Osteoblast (primary cell): ENCODE measurements around the gene HGS. TPM values are rescaled to one million over a fixed set of nuclear protein-coding genes. Genes with fewer than 3 reads are reported as not detected.

Source experiments
- DNase-seq: peaks from one replicate; pipeline ENCODE4 v3.0.0; 2011; ENCODE audit warnings: low spot score, mixed read lengths; ENCODE audit not compliant: insufficient read length; ENCODE audit errors: missing footprints
- H2AFZ ChIP-seq: 2 replicates; pipeline ENCODE4 v1.6.0; 2011; ENCODE audit warnings: mild to moderate bottlenecking, low read length
- H3K27ac ChIP-seq: 2 replicates; pipeline ENCODE4 v1.5.1; 2011; ENCODE audit warnings: mild to moderate bottlenecking, low read depth, low read length, moderate library complexity
- H3K27me3 ChIP-seq: 2 replicates; pipeline ENCODE4 v1.6.0; 2012; ENCODE audit warnings: mild to moderate bottlenecking, control low read depth, inconsistent platforms, low read length, moderate library complexity; ENCODE audit not compliant: insufficient read depth
- H3K36me3 ChIP-seq: 2 replicates; pipeline ENCODE4 v1.5.1; 2011; ENCODE audit warnings: mild to moderate bottlenecking, low read length, control low read depth, moderate library complexity; ENCODE audit not compliant: insufficient read depth
- H3K4me1 ChIP-seq: 2 replicates; pipeline ENCODE4 v1.5.1; 2011; ENCODE audit warnings: mild to moderate bottlenecking, low read length, control low read depth, moderate library complexity; ENCODE audit not compliant: insufficient read depth
- H3K4me2 ChIP-seq: 2 replicates; pipeline ENCODE4 v1.6.0; 2011; ENCODE audit warnings: mild to moderate bottlenecking, low read length; ENCODE audit not compliant: insufficient read depth
- H3K4me3 ChIP-seq: fragments of 200-600 bp; sonication (generic); 3 replicates; pipeline ENCODE4 v1.5.1; 2012; ENCODE audit warnings: mild to moderate bottlenecking, low read length, inconsistent platforms; ENCODE audit not compliant: insufficient read depth
- H3K79me2 ChIP-seq: 2 replicates; pipeline ENCODE4 v1.6.0; 2012; ENCODE audit warnings: mild to moderate bottlenecking, low read length, control low read depth, inconsistent platforms; ENCODE audit not compliant: insufficient read depth
- H3K9me3 ChIP-seq: 2 replicates; pipeline ENCODE4 v1.5.1; 2011; ENCODE audit warnings: low read depth, low read length, control low read depth
- H4K20me1 ChIP-seq: 2 replicates; pipeline ENCODE4 v1.6.0; 2012; ENCODE audit warnings: mild to moderate bottlenecking, low read length, control low read depth; ENCODE audit not compliant: insufficient read depth
- total RNA-seq: library from RNA; depleted of rRNA; stranded (reverse); fragments of >200 nt; gene quantifications from 2 replicates; pipeline ENCODE4 v1.2.3, GENCODE V29; 2012
- TF ChIP-seq, protein P1 (sequence below): IDR thresholded peaks from 2 replicates; pipeline ENCODE4 v1.5.1; 2011; ENCODE audit warnings: mild to moderate bottlenecking, low read depth, low read length, moderate library complexity; ENCODE audit errors: extremely low read depth

HGS gene
- total RNA-seq, 1 donor, result 110 TPM

DNA sequence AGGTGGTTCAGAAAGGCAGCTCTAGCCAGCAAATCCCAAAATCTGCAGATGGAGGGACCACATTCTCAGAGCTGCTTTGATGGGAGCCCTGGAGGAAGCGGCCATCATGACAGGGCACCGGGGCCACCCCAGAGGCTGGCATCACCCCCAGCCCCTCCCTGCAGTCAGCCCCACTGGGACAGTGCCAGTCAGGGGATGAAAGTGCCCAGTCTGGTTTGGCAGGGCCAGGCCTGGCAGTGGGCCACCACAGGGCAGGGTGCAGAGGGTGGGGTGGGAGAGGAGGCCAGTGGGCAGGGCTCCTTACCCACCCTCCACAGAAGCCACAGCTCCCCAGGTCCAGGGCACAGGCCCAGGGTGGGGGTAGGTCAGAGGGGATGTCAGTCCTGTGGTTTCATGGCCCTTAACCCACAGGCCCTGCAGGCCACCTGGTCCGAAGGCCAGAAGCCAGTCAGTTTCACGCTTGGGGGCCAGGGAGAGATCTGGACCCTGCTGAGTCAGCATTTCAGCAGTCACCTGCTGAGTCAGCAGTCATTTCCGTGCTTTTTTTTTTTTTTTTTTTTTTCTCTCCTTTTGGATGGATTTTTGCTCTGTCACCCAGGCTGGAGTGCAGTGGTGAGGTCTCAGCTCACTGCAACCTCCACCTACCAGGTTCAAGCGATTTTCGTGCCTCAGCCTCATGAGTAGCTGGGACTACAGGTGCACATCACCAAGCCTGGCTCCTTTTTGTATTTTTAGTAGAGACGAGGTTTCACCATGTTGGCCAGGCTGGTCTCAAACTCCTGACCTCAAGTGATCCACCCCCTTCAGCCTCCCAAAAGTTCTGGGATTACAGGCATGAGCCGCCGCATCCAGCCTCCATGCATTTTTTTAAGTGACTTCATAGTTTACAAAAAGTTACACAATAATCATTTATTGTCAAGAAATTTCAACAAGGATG, 38.6 kb downstream of the HGS start:
- no peaks in the 10 kb centered on the region for H3K36me3 ChIP-seq
- TF ChIP-seq, protein P1, sequence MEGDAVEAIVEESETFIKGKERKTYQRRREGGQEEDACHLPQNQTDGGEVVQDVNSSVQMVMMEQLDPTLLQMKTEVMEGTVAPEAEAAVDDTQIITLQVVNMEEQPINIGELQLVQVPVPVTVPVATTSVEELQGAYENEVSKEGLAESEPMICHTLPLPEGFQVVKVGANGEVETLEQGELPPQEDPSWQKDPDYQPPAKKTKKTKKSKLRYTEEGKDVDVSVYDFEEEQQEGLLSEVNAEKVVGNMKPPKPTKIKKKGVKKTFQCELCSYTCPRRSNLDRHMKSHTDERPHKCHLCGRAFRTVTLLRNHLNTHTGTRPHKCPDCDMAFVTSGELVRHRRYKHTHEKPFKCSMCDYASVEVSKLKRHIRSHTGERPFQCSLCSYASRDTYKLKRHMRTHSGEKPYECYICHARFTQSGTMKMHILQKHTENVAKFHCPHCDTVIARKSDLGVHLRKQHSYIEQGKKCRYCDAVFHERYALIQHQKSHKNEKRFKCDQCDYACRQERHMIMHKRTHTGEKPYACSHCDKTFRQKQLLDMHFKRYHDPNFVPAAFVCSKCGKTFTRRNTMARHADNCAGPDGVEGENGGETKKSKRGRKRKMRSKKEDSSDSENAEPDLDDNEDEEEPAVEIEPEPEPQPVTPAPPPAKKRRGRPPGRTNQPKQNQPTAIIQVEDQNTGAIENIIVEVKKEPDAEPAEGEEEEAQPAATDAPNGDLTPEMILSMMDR, result no peak
- no peak overlapping the region for H3K4me2 ChIP-seq
- H3K79me2 ChIP-seq, result no peaks in the 10 kb centered on the region
- peaks cover 8% of the 10 kb centered on the region for H3K27me3 ChIP-seq
- H3K4me3 ChIP-seq, result no peak overlapping the region
- H3K4me1 ChIP-seq, result peaks cover 12% of the 10 kb centered on the region
- H3K27ac ChIP-seq, result no peak overlapping the region
- no peaks in the 10 kb centered on the region for H4K20me1 ChIP-seq
- H3K9me3 ChIP-seq, result no peaks in the 10 kb centered on the region
- DNase-seq, result peak; percentile 79
- no peak overlapping the region for H2AFZ ChIP-seq

DNA sequence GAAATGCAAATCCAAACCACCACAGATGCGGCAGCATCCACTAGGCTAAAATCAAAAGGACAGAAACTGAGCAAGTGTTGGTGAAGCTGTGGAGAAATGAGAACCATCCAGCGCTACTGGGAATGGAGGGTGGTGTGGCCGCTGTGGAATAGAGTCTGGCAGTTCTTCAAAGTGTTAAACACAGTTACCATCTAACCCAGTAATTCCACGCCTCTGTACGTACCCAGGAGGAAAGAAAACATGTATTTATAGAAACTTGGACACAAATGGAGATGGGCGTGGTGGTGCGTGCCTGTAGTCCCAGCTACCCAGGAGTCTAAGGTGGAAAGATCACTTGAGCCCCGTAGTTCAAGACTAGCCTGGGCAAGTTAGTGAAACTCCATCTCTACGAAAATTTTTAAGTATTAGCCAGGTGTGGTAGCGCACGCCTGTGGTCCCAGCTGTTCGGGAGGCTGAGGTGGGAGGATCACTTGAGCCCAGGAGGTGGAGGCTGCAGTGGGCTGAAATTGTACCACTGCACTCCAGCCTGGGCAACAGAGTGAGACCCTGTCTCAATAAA, 39.9 kb downstream of the HGS start:
- TF ChIP-seq, protein P1, result no peak
- H3K9me3 ChIP-seq, result no peaks in the 10 kb centered on the region
- H3K4me3 ChIP-seq, result no peak overlapping the region
- DNase-seq, result peak; percentile 66
- no peaks in the 10 kb centered on the region for H4K20me1 ChIP-seq
- H3K79me2 ChIP-seq, result no peaks in the 10 kb centered on the region
- peaks cover 8% of the 10 kb centered on the region for H3K27me3 ChIP-seq
- no peak overlapping the region for H3K27ac ChIP-seq
- H3K4me2 ChIP-seq, result peak overlapping the region; percentile 43
- no peaks in the 10 kb centered on the region for H3K36me3 ChIP-seq
- H2AFZ ChIP-seq, result peak overlapping the region; percentile 25
- H3K4me1 ChIP-seq, result peaks cover 12% of the 10 kb centered on the region

DNA sequence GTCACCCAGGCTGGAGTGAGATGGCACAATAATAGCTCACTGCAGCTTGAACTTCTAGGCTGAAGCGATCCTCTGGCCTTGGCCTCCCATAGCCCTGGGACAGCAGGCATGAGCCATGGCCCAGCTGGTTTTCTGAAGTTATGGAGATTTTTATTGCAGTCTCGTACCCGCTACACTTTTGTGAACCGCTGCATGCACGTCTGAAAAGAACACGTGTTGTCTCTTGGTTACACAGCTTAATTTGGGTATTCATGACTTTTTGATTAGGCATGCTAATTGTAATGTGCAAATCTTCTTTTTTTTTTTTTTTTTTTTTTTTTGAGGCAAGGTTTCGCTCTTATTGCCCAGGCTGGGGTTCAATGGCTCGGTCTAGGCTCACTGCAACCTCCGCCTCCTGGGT, 41.6 kb downstream of the HGS start:
- no peaks in the 10 kb centered on the region for H3K79me2 ChIP-seq
- no peaks in the 10 kb centered on the region for H3K9me3 ChIP-seq
- H3K4me2 ChIP-seq, result no peak overlapping the region
- no peaks in the 10 kb centered on the region for H4K20me1 ChIP-seq
- H3K27ac ChIP-seq, result no peak overlapping the region
- H2AFZ ChIP-seq, result no peak overlapping the region
- peaks cover 12% of the 10 kb centered on the region for H3K4me1 ChIP-seq
- H3K4me3 ChIP-seq, result no peak overlapping the region
- DNase-seq, result no peak
- H3K27me3 ChIP-seq, result peaks cover 8% of the 10 kb centered on the region
- TF ChIP-seq, protein P1, result no peak
- no peaks in the 10 kb centered on the region for H3K36me3 ChIP-seq

DNA sequence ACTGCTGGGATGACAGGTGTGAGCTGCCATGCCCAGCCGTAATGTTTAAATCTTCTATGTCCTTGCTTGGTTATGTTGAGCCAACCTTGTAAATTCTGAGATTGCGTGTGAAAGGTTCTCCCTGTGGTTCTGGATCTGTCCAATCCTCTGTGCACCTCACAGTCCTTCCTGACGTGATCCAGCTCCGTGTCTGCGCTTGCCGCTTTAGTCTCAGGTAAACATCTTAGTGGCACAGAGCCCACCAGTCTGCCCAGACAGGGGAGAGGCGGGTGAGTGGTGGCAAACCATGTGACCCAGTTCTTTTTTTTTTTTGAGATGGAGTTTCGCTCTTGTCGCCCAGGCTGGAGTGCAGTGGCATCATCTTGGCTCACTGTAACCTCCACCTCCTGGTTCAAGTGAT, 42.2 kb downstream of the HGS start:
- H4K20me1 ChIP-seq, result no peaks in the 10 kb centered on the region
- DNase-seq, result no peak
- H3K4me1 ChIP-seq, result peaks cover 16% of the 10 kb centered on the region
- no peaks in the 10 kb centered on the region for H3K79me2 ChIP-seq
- no peak overlapping the region for H3K4me2 ChIP-seq
- H3K27ac ChIP-seq, result no peak overlapping the region
- no peak overlapping the region for H2AFZ ChIP-seq
- peaks cover 8% of the 10 kb centered on the region for H3K27me3 ChIP-seq
- TF ChIP-seq, protein P1, result no peak
- no peak overlapping the region for H3K4me3 ChIP-seq
- H3K36me3 ChIP-seq, result no peaks in the 10 kb centered on the region
- H3K9me3 ChIP-seq, result no peaks in the 10 kb centered on the region
